Endothelial cell of umbilical vein (primary cell): Measurements from ENCODE around the gene SQSTM1. TPM values are rescaled to one million over a fixed set of nuclear protein-coding genes. Genes with fewer than 3 reads are reported as not detected.

Source experiments
- BruUV-seq: library from RNA; stranded (reverse); fragments of 400-500 nt; replicated peaks from 2 replicates; lab custom pipeline; 2021; lab: Mats Ljungman, UMichigan
- CTCF ChIA-PET: fragments of 300-600, 350-600 bp; sonication (Branson Sonifier 250); formaldehyde crosslinking; loops from one replicate; lab custom pipeline; 2021; ENCODE audit warnings: antibody characterized with exemption, inconsistent platforms; lab: Charles Lee
- POLR2A ChIA-PET: fragments of 300-600, 350-600 bp; sonication (Branson Sonifier 250); formaldehyde crosslinking; loops from one replicate; lab custom pipeline; 2021; ENCODE audit warnings: antibody characterized with exemption, inconsistent platforms; lab: Charles Lee
- DNase-seq: peaks from one replicate; pipeline ENCODE4 v3.0.0-alpha.2; 2011; ENCODE audit warnings: low read depth, low spot score
- FAIRE-seq: peaks from 2 replicates; lab custom pipeline; 2011; peaks lifted over from hg19 to GRCh38; lab: Jason Lieb, UNC
- H2AFZ ChIP-seq: 2 replicates; pipeline ENCODE4 v1.6.0; 2012; ENCODE audit warnings: low read depth, low read length, control low read depth, inconsistent platforms
- H3K27ac ChIP-seq: 2 replicates; pipeline ENCODE4 v1.5.1; 2011; ENCODE audit warnings: low read depth, mild to moderate bottlenecking, control low read depth, low read length, moderate library complexity; ENCODE audit not compliant: insufficient read depth
- H3K27me3 ChIP-seq, 2 experiments: 2 replicates each; pipeline versions ENCODE4 v1.6.0 to v1.6.1; 2011; ENCODE audit warnings: low read length in 2 of 2, mixed read lengths in 1 of 2; ENCODE audit not compliant: control insufficient read depth in 2 of 2, insufficient read depth in 2 of 2
- H3K36me3 ChIP-seq, 2 experiments: 2 replicates in 1 of 2; 3 replicates in 1 of 2; pipeline ENCODE4 v1.5.1; 2011; ENCODE audit warnings: low read length in 2 of 2, mild to moderate bottlenecking in 1 of 2, moderate library complexity in 1 of 2; ENCODE audit not compliant: control insufficient read depth in 2 of 2, insufficient read depth in 2 of 2; ENCODE audit errors: extremely low read depth in 1 of 2
- H3K4me1 ChIP-seq: 3 replicates; pipeline ENCODE4 v1.5.1; 2011; ENCODE audit warnings: mild to moderate bottlenecking, low read length; ENCODE audit not compliant: control insufficient read depth, insufficient read depth; ENCODE audit errors: extremely low read depth
- H3K4me2 ChIP-seq: 2 replicates; pipeline ENCODE4 v1.6.1; 2011; ENCODE audit warnings: low read length, control low read depth, mixed read lengths; ENCODE audit not compliant: insufficient read depth
- H3K4me3 ChIP-seq, 3 experiments: fragments of 200-600 bp in 1 of 3; sonication (generic), shearing (Covaris generic) in 1 of 3; replicated peaks in 1 of 3; 2 replicates each; pipeline ENCODE4 v1.5.1; 2011 to 2016; ENCODE audit warnings: control low read depth in 3 of 3, low read length in 3 of 3, mild to moderate bottlenecking in 2 of 3, inconsistent platforms in 1 of 3, low read depth in 1 of 3, moderate library complexity in 1 of 3; ENCODE audit not compliant: insufficient read depth in 1 of 3
- H3K79me2 ChIP-seq: 2 replicates; pipeline ENCODE4 v1.6.0; 2012; ENCODE audit warnings: low read length, inconsistent platforms; ENCODE audit not compliant: control insufficient read depth, insufficient read depth
- H3K9ac ChIP-seq: replicated peaks from 2 replicates; pipeline ENCODE3; 2011; ENCODE audit warnings: low read length, control low read depth; ENCODE audit not compliant: insufficient read depth; ENCODE audit errors: extremely low read depth
- H3K9me1 ChIP-seq: replicated peaks from 3 replicates; pipeline ENCODE4 v1.6.0; 2011; ENCODE audit warnings: mild to moderate bottlenecking, low read length; ENCODE audit not compliant: control insufficient read depth, insufficient read depth; ENCODE audit errors: extremely low read depth
- H3K9me3 ChIP-seq: replicated peaks from 2 replicates; pipeline ENCODE4 v1.5.1; 2012; ENCODE audit warnings: low read length, inconsistent platforms; ENCODE audit not compliant: control insufficient read depth, insufficient read depth
- H4K20me1 ChIP-seq: replicated peaks from 2 replicates; pipeline ENCODE3; 2011; ENCODE audit warnings: mild to moderate bottlenecking, low read length; ENCODE audit not compliant: control insufficient read depth, insufficient read depth; ENCODE audit errors: extremely low read depth
- EZH2 ChIP-seq: IDR thresholded peaks from 2 replicates; pipeline ENCODE4 v1.6.1; 2012; ENCODE audit warnings: borderline replicate concordance, low read depth, mild to moderate bottlenecking, moderate library complexity, low read length, inconsistent platforms; ENCODE audit not compliant: severe bottlenecking
- FOS ChIP-seq: IDR thresholded peaks from 2 replicates; pipeline ENCODE4 v1.6.1; 2011; ENCODE audit warnings: mild to moderate bottlenecking, low read length, moderate library complexity, borderline replicate concordance; ENCODE audit not compliant: insufficient read depth
- GATA2 ChIP-seq: IDR thresholded peaks from 2 replicates; pipeline ENCODE4 v1.7.0; 2011; ENCODE audit warnings: low read depth, mild to moderate bottlenecking, moderate library complexity, mixed read lengths, low read length; ENCODE audit not compliant: insufficient read length, insufficient read depth
- JUN ChIP-seq: IDR thresholded peaks from 2 replicates; pipeline ENCODE4 v1.6.1; 2011; ENCODE audit warnings: borderline replicate concordance, low read depth; ENCODE audit not compliant: insufficient read length, insufficient read depth
- MYC ChIP-seq: IDR thresholded peaks from one replicate; pipeline ENCODE4 v1.6.1; 2011; ENCODE audit warnings: mild to moderate bottlenecking, low read depth, low read length
- POLR2A ChIP-seq: IDR thresholded peaks from 2 replicates; pipeline ENCODE4 v1.6.1; 2012; ENCODE audit warnings: low read depth, mild to moderate bottlenecking, control low read depth, low read length
- POLR2AphosphoS5 ChIP-seq: IDR thresholded peaks from 2 replicates; pipeline ENCODE4 v1.6.1; 2012; ENCODE audit warnings: low read depth, mild to moderate bottlenecking, control low read depth, low read length, moderate library complexity; ENCODE audit not compliant: insufficient read depth
- dilution Hi-C: fragments of 300-500 bp; cut with MboI; formaldehyde crosslinking; loops from one replicate; pipeline ENCODE4 v1.15.0; 2019; ENCODE audit warnings: low sequenced_read_pairs; ENCODE audit not compliant: extremely low pct_ligation_motif_present
- intact Hi-C: fragments of 100-400 bp; cut with micrococcal nuclease; formaldehyde crosslinking; loops from one replicate; pipeline ENCODE4 v1.10.0; 2022
- polyA plus RNA-seq, 4 experiments: library from polyadenylated mRNA; depleted of rRNA in 3 of 4; stranded (reverse) in 3 of 4; unstranded in 1 of 4; fragments of >200 nt; gene quantifications; 2 replicates each; pipeline versions ENCODE4 v1.2.1 to v1.2.3, GENCODE V29; 2011 to 2012; ENCODE audit warnings: missing spikeins in 1 of 4
- total RNA-seq: library from RNA; stranded (reverse); gene quantifications from 2 replicates; pipeline ENCODE4 v1.2.3, GENCODE V29; 2021
- TF ChIP-seq, protein P1 (sequence below): IDR thresholded peaks from 2 replicates; pipeline ENCODE4 v1.6.1; 2011; ENCODE audit not compliant: insufficient read depth, insufficient read length
- TF ChIP-seq, protein P2 (sequence below), 2 donors: IDR thresholded peaks; 1 replicate in 1 of 2; 2 replicates in 1 of 2; pipeline ENCODE4 v1.5.1; 2011; ENCODE audit warnings: low read length in 2 of 2, mild to moderate bottlenecking in 2 of 2, moderate library complexity in 2 of 2, control low read depth in 1 of 2, inconsistent platforms in 1 of 2, low read depth in 1 of 2; ENCODE audit not compliant: insufficient read depth in 1 of 2; ENCODE audit errors: extremely low read depth in 1 of 2

Gene SQSTM1
- total and polyA plus RNA-seq, 2 donors (not counting 3 experiments of a cell fraction or from before 2014, with no cell fraction given), result 302 to 346 TPM

GRCh38 chr5:179771311-179771895 lies 49.3 kb upstream of the SQSTM1 start:
- BruUV-seq, result no TSS peak
- Histone ChIP-seq H3K4me3 (no peak overlapping the region), H3K9me1 (no peaks in the 10 kb centered on the region), H3K27ac (no peak overlapping the region), H3K9ac (no peak overlapping the region), H3K4me1 (peaks cover 11% of the 10 kb centered on the region), H3K4me2 (no peak overlapping the region), H4K20me1 (no peaks in the 10 kb centered on the region), H3K9me3 (no peaks in the 10 kb centered on the region), H3K36me3 (peaks cover 8 to 27% of the 10 kb centered on the region in 2 experiments), H3K27me3 (no peaks in the 10 kb centered on the region), H2AFZ (no peak overlapping the region), H3K79me2 (peaks cover 25% of the 10 kb centered on the region)
- DNase-seq (no peak), FAIRE-seq (no peak)
- intact Hi-C loops, result no loop called here
- POLR2A ChIA-PET, result no interaction called here
- dilution Hi-C loops, result no loop called here
- CTCF ChIA-PET, result interaction anchor here (2.1 kb wide), 1 partner anchor 8 kb away, joined by 10 read pairs; no protein-coding TSS in a partner anchor
- TF ChIP-seq, protein P1, sequence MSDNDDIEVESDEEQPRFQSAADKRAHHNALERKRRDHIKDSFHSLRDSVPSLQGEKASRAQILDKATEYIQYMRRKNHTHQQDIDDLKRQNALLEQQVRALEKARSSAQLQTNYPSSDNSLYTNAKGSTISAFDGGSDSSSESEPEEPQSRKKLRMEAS, result no peak
- TF ChIP-seq FOS, result no peak
- TF ChIP-seq, protein P2, sequence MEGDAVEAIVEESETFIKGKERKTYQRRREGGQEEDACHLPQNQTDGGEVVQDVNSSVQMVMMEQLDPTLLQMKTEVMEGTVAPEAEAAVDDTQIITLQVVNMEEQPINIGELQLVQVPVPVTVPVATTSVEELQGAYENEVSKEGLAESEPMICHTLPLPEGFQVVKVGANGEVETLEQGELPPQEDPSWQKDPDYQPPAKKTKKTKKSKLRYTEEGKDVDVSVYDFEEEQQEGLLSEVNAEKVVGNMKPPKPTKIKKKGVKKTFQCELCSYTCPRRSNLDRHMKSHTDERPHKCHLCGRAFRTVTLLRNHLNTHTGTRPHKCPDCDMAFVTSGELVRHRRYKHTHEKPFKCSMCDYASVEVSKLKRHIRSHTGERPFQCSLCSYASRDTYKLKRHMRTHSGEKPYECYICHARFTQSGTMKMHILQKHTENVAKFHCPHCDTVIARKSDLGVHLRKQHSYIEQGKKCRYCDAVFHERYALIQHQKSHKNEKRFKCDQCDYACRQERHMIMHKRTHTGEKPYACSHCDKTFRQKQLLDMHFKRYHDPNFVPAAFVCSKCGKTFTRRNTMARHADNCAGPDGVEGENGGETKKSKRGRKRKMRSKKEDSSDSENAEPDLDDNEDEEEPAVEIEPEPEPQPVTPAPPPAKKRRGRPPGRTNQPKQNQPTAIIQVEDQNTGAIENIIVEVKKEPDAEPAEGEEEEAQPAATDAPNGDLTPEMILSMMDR (IDR thresholded peaks at IDR 0.05; ENCODE audit: extremely low read depth in 1 of 2, insufficient read depth in 1 of 2, low read depth in 1 of 2, low read length in 2 of 2), result no peak
- TF ChIP-seq POLR2A, result no peak
- no peak for TF ChIP-seq GATA2
- TF ChIP-seq JUN, result no peak
- no peak for TF ChIP-seq MYC
- TF ChIP-seq POLR2AphosphoS5, result no peak
- TF ChIP-seq EZH2, result no peak
